ENCODE data around the gene GNG2. TPM values are rescaled to one million over a fixed set of nuclear protein-coding genes. Genes with fewer than 3 reads are reported as not detected.

Gene GNG2
- total RNA-seq, 3 donors from 2014 or later: 9.9 to 52.2 (median 16.6) TPM

- intact Hi-C loops (cut with DNase I, micrococcal nuclease): no loop called here
- H3K36me3 ChIP-seq (ENCODE audit: low read depth): no peaks in the 10 kb centered on the region
- no peaks in the 10 kb centered on the region for H3K9me3 ChIP-seq
- no peak for DNase-seq
- TF ChIP-seq, protein P1, sequence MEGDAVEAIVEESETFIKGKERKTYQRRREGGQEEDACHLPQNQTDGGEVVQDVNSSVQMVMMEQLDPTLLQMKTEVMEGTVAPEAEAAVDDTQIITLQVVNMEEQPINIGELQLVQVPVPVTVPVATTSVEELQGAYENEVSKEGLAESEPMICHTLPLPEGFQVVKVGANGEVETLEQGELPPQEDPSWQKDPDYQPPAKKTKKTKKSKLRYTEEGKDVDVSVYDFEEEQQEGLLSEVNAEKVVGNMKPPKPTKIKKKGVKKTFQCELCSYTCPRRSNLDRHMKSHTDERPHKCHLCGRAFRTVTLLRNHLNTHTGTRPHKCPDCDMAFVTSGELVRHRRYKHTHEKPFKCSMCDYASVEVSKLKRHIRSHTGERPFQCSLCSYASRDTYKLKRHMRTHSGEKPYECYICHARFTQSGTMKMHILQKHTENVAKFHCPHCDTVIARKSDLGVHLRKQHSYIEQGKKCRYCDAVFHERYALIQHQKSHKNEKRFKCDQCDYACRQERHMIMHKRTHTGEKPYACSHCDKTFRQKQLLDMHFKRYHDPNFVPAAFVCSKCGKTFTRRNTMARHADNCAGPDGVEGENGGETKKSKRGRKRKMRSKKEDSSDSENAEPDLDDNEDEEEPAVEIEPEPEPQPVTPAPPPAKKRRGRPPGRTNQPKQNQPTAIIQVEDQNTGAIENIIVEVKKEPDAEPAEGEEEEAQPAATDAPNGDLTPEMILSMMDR (IDR thresholded peaks at IDR 0.05): no peak
- H3K4me1 ChIP-seq (ENCODE audit: low read depth): peaks cover 7% of the 10 kb centered on the region
- H3K4me3 ChIP-seq: no peak overlapping the region
- peak; percentile 5 for ATAC-seq
Observed at GRCh38 chr14:52013984-52014600, 153.7 kb downstream of the GNG2 start.

GRCh38 chr14:52014601-52015267 lies 154.3 kb downstream of the GNG2 start:
- TF ChIP-seq, protein P1 (IDR thresholded peaks at IDR 0.05): no peak
- H3K4me3 ChIP-seq: no peak overlapping the region
- H3K4me1 ChIP-seq (ENCODE audit: low read depth): peaks cover 12% of the 10 kb centered on the region
- DNase-seq (no peak), ATAC-seq (no peak)
- no peaks in the 10 kb centered on the region for H3K36me3 ChIP-seq (ENCODE audit: low read depth)
- intact Hi-C loops (cut with DNase I, micrococcal nuclease): no loop called here
- H3K9me3 ChIP-seq: no peaks in the 10 kb centered on the region

GRCh38 chr14:52015411-52016030 lies 155.1 kb downstream of the GNG2 start:
- DNase-seq (peak in 1 of 3 donors; percentile 49), ATAC-seq (peak; percentile 33)
- intact Hi-C loops (cut with DNase I, micrococcal nuclease): no loop called here
- Histone ChIP-seq H3K4me3 (no peak overlapping the region), H3K36me3 (ENCODE audit: low read depth) (no peaks in the 10 kb centered on the region), H3K9me3 (no peaks in the 10 kb centered on the region), H3K4me1 (ENCODE audit: low read depth) (peaks cover 14% of the 10 kb centered on the region)
- TF ChIP-seq, protein P1 (IDR thresholded peaks at IDR 0.05): no peak

GRCh38 chr14:52018252-52018651 lies 157.8 kb downstream of the GNG2 start:
- H3K4me1 ChIP-seq (ENCODE audit: low read depth): peaks cover 29% of the 10 kb centered on the region
- intact Hi-C loops (cut with DNase I, micrococcal nuclease): no loop called here
- no peak overlapping the region for H3K4me3 ChIP-seq
- DNase-seq (peak; percentile 53 to 83 (median 58)), ATAC-seq (peak; percentile 80)
- H3K9me3 ChIP-seq: no peaks in the 10 kb centered on the region
- TF ChIP-seq, protein P1 (IDR thresholded peaks at IDR 0.05): no peak
- no peaks in the 10 kb centered on the region for H3K36me3 ChIP-seq (ENCODE audit: low read depth)

- Histone ChIP-seq H3K4me1 (ENCODE audit: low read depth) (peaks cover 29% of the 10 kb centered on the region), H3K9me3 (no peaks in the 10 kb centered on the region), H3K4me3 (no peak overlapping the region), H3K36me3 (ENCODE audit: low read depth) (no peaks in the 10 kb centered on the region)
- peak in 1 of 3 donors; percentile 49 for DNase-seq
- TF ChIP-seq, protein P1 (IDR thresholded peaks at IDR 0.05): no peak
- no peak for ATAC-seq
- intact Hi-C loops (cut with DNase I, micrococcal nuclease): no loop called here
Observed at GRCh38 chr14:52018970-52019369, 158.6 kb downstream of the GNG2 start.

Other genes with a start within 250 kb of the GNG2 start
- gene FRMD6, start 208.7 kb upstream of the GNG2 start, total RNA-seq: 10 to 100 TPM in 1 of 3 donors, 1 to 10 TPM in 2; 4.2 to 39.1 (median 8.5) TPM
- gene RTRAF, start 128.9 kb downstream of the GNG2 start, total RNA-seq: 100 to 1,000 TPM; 108 to 140 (median 131) TPM
- gene NID2, start 208.4 kb downstream of the GNG2 start, total RNA-seq: 10 to 100 TPM; 21.7 to 32.5 (median 28.8) TPM